GM19324 (cell line): ENCODE data around the gene MPPED2.

ENCODE experiments used
- ATAC-seq: cut with Tn5 transposase; IDR thresholded peaks from one replicate; pipeline ENCODE4 v1.9.1; 2021; ENCODE audit warnings: mild to moderate bottlenecking, moderate library complexity; ENCODE audit not compliant: unreplicated experiment, low FRiP score

The MPPED2 gene

GRCh38 chr11:30455025-30455424 is 131.1 kb downstream of the MPPED2 start:
- ATAC-seq: no peak

GRCh38 chr11:30454541-30454940 is 131.6 kb downstream of the MPPED2 start:
- ATAC-seq: no peak

GRCh38 chr11:30454111-30454510 is 132.0 kb downstream of the MPPED2 start:
- ATAC-seq: no peak

- ATAC-seq: no peak
These were observed 132.4 kb downstream of the MPPED2 start for GRCh38 chr11:30453705-30454104.

- no peak for ATAC-seq
These were observed 133.3 kb downstream of the MPPED2 start for GRCh38 chr11:30452842-30453241.

GRCh38 chr11:30452114-30452513 is 134.0 kb downstream of the MPPED2 start:
- no peak for ATAC-seq

GRCh38 chr11:30451626-30452025 is 134.5 kb downstream of the MPPED2 start:
- no peak for ATAC-seq

- no peak for ATAC-seq
These were observed 135.0 kb downstream of the MPPED2 start for GRCh38 chr11:30451167-30451566.

GRCh38 chr11:30447058-30447640 is 139.0 kb downstream of the MPPED2 start:
- no peak for ATAC-seq

GRCh38 chr11:30446520-30446919 is 139.6 kb downstream of the MPPED2 start:
- ATAC-seq: no peak

GRCh38 chr11:30445056-30445455 is 141.1 kb downstream of the MPPED2 start:
- no peak for ATAC-seq

GRCh38 chr11:30440510-30440909 is 145.6 kb downstream of the MPPED2 start:
- ATAC-seq: no peak

- no peak for ATAC-seq
These were observed 149.4 kb downstream of the MPPED2 start for GRCh38 chr11:30436801-30437200.

- ATAC-seq: no peak
These were observed 150.7 kb downstream of the MPPED2 start for GRCh38 chr11:30435488-30435887.

- ATAC-seq: no peak
These were observed 151.3 kb downstream of the MPPED2 start for GRCh38 chr11:30434901-30435300.

GRCh38 chr11:30433831-30434230 is 152.3 kb downstream of the MPPED2 start:
- ATAC-seq: no peak

GRCh38 chr11:30432716-30433115 is 153.4 kb downstream of the MPPED2 start:
- ATAC-seq: no peak

- ATAC-seq: no peak
These were observed 154.0 kb downstream of the MPPED2 start for GRCh38 chr11:30432178-30432577.

- ATAC-seq: no peak
These were observed 154.9 kb downstream of the MPPED2 start for GRCh38 chr11:30431127-30431814.

GRCh38 chr11:30429550-30429949 is 156.6 kb downstream of the MPPED2 start:
- ATAC-seq: no peak

GRCh38 chr11:30426781-30427180 is 159.4 kb downstream of the MPPED2 start:
- ATAC-seq: no peak

GRCh38 chr11:30424844-30425243 is 161.3 kb downstream of the MPPED2 start:
- ATAC-seq: no peak
